HT-29 (cell line): ENCODE results near the gene HSPA2. TPM values are rescaled to one million over a fixed set of nuclear protein-coding genes. Genes with fewer than 3 reads are reported as not detected.
"Not testable (repeated sequence)": the region's sequence is repeated elsewhere in the genome, so short reads cannot be mapped to it uniquely, and the experiment has no call there.

ENCODE experiments used
- DNase-seq: peaks from one replicate; pipeline ENCODE4 v3.0.0-alpha.2; 2015; ENCODE audit warnings: low spot score
- small RNA-seq: library from RNA; depleted of rRNA; stranded (forward); fragments of <200 nt; gene quantifications from one replicate; pipeline ENCODE3, GENCODE V24; 2014
- total RNA-seq: library from RNA; depleted of rRNA; stranded (reverse); fragments of >200 nt; shearing (Covaris generic); gene quantifications from 2 replicates; pipeline ENCODE4 v1.2.3, GENCODE V29; 2014; rRNA removed

The HSPA2 gene
- total RNA-seq, 1 experiment from 2014 or later = 2.2 TPM

- not testable (repeated sequence) for DNase-seq
These were observed 17.7 kb downstream of the HSPA2 start for GRCh38 chr14:64558216-64558615.

DNA sequence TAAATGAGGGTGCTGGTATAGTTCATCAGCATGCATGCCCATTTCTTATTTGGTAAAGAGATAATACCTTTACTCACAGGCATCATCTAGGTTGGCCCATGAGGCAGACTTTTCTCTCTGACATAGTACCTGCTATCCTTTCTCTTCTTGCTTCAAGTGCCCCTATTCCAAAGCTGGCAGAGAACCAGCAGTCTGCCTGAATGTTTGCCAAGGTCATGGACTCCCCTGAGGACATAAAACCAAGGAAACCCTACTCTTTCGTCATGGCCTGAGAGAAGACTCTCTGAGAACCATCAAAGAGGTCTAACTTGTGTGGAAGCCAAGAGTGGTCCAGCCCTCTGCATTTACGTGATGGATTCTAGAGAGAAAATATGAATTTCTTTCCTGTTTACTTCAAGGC is 21.1 kb downstream of the HSPA2 start:
- no peak for DNase-seq

DNA sequence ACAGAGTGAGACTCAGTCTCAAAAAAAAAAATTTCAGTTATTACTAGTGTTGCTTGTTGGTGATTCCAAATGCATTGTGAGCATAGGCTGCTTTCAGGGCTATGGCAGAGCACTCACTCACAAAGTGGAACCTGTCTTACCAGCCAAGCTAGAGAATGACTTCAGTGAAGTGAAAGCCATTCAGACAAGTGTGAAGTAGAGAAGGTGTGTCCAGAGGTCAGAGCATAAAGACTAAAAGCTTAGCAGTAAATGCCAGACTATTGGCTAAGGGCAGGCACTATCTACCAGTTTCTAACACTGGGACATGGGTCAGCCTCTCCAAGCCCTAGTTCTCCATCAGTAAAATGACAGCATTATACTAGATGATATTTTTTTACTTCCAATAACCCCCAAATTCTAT is 21.9 kb downstream of the HSPA2 start:
- DNase-seq = peak; percentile 23

- no peak for DNase-seq
These were observed 23.2 kb downstream of the HSPA2 start for GRCh38 chr14:64563696-64564095.

DNA sequence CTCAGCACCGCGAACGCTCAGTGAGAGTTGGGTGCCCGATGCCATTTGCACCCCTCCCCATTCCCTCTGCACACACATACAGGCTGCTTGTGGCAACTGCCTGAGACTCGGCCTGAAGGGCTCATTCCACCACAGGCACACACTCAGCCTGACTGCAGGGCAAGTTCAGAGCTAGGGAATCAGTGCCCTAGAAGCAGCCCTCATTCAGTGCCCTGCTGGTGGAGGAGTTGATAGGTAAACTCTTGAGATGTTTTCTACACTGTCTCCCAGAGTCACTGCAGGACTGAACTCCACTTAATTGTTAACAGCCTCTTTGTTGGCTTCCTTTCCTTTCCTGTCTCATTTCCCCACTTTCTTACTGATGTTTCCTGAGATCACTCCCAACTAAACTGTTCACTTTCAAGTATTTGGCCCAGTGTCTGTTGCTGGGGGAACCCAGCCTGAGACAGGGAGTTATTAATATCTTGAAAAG is 26.1 kb downstream of the HSPA2 start:
- DNase-seq = no peak

DNA sequence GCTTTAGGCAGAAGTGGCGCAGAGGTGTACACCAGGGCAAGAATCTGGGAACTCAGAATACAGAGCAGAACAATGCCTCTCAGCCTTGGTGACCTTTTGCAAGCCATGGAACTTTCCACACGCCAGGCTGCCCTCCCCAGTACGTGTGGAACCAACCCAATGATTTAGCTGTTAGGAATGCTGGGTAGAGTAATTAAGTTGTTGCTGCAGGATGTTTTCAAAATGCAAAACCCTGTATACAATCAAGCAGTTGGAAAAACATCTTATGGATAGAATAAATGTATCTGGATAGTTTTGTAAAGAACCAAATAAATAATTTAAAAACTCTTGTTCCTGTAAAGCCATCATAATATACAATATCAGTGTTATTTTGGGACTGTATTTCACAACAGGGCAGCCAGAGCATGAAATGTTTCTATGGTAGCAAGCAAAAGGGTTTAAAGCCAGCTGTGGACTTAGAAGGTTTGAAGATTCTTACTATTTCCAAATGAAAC is 28.6 kb downstream of the HSPA2 start:
- peak; percentile 66 for DNase-seq

DNA sequence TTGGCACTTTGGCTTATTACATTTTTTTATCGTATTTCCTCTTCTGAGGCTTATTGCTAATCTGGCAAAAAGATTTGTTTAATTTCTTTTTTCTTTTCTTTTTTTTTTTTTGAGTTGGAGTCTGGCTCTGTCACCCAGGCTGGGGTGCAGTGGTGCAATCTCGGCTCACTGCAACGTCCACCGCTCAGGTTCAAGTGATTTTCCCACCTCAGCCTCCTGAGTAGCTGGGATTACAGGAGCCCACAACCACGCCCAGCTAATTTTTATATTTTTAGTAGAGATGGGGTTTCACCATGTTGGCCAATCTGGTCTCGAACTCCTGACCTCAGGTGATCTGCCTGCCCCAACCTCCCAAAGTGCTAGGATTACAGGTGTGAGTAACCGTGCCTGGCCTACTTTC is 29.1 kb downstream of the HSPA2 start:
- not testable (repeated sequence) for DNase-seq

- DNase-seq = no peak
These were observed 32.0 kb downstream of the HSPA2 start for GRCh38 chr14:64572386-64573104.

DNA sequence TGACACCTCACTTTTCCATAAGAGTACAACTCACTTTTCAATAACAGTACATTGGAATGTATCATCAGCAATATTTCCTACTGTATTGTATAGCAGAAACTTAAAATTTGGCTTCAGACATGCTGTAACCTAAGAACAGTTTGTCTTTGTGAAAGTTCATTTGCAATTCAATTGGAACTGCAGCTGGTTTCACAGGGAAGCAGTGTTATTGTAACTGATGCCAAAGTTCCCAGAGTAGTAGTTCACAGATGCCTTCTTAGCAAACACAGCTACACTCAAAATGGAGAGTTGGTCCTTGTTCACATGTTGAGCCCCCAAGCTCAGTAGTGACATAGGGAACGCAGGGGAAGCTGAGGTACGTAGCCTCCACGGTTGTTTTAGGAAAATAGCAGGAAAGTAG is 32.6 kb downstream of the HSPA2 start:
- DNase-seq = no peak

DNA sequence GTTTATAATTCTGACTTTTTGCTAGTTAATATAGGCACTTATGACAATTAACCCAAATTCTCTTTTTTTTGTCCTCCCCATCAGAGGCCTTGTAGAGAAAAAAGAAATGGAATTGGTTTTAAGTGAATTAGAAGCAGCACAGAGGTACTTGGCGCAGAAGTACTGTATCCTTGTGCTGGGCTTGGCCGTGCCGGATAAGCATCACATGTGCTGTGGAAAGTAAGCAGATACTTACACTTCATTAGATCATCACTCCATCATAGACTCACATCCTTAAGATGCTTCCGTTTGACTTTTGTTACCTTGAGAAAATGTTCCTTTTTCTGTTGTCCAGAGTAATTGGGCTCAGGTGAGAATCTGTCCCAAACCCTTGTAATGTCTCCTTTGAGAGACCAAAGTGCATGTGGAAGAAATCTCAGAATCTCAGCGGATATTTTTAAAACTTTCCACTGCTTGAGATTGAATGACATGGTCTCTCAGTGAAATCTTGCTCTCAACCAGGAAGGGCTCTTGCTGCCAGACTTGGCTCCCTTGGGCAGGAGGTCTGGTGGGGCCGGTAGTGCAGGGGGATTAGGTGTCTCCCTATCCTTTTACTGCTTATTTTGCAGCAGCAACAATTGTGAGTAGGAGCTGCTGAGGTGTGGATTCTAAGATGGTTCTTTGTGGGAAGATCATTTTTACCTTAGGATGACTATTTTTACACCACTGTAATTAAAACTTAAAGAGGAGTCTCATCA is 34.0 kb downstream of the HSPA2 start:
- DNase-seq = no peak

DNA sequence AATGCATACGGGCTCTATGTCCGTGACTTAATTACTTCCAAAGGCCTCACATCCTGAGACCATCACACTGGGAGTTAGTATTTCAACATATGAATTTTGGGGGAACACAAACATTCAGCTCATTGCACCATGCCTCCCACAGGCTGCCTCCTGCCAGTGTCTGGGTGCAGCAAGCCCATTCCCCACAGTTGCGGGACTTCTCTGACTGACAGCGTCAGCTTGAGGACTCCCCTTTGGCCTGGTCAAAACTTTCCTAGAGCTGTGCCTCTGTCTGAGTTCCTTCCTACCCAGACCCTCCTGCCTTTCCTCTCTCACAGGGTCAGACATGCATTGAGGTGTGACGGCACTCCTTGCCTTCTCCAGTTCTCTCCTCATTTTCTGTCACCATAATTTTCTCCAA is 36.7 kb downstream of the HSPA2 start:
- no peak for DNase-seq

GRCh38 chr14:64580467-64580866 is 39.9 kb downstream of the HSPA2 start:
- DNase-seq = no peak

- no peak for DNase-seq
These were observed 40.8 kb downstream of the HSPA2 start for GRCh38 chr14:64581363-64581762.

GRCh38 chr14:64581817-64582216 is 41.3 kb downstream of the HSPA2 start:
- no peak for DNase-seq

DNA sequence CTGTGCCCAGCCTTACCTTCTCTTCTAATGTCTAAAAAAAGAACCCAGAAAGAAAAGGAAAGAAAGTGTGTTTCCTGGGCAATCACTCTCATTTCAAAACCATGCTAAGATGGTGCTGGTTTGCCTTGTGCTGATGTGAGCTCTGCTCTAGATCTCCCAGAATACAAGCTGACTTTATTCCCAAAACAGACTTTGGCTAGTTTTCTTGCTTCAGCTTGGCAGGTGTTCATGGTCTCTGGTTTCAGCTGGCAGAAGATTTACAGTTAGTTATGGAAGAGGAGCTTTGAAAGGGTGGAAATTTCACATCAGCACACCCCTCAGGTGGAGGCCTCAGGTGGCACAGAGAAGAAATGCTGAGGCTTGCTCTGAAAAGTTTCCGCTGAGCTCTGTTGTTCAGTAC is 43.6 kb downstream of the HSPA2 start:
- no peak for DNase-seq

GRCh38 chr14:64591809-64592208 is 51.3 kb downstream of the HSPA2 start:
- no peak for DNase-seq

Small RNAs within 50 kb of the gene (small RNA-seq; reads per million reads assigned to genes)
- not detected for gene AL049869.4

Other genes with a start within 250 kb of the HSPA2 start
- gene ESR2, start 246.4 kb upstream of the HSPA2 start, total RNA-seq = 0.03 TPM in 1 of 2 replicates, not detected in the other
- 38.5 and 46.8 TPM in 2 replicates for gene MTHFD1, start 152.4 kb upstream of the HSPA2 start, total RNA-seq
- 0.10 and 0.56 TPM in 2 replicates for gene AKAP5, start 75.2 kb upstream of the HSPA2 start, total RNA-seq
- gene ZBTB25, start 36.9 kb upstream of the HSPA2 start, total RNA-seq = 3.8 and 4.9 TPM in 2 replicates
- 9.5 and 11.1 TPM in 2 replicates for gene ZBTB1, start 36.0 kb upstream of the HSPA2 start, total RNA-seq
- gene PPP1R36, start 9.2 kb downstream of the HSPA2 start, total RNA-seq = 0.18 and 0.29 TPM in 2 replicates
- 59.2 and 62.9 TPM in 2 replicates for gene PLEKHG3, start 163.7 kb downstream of the HSPA2 start, total RNA-seq